Large intestine (tissue), 3 donors: ENCODE results near the gene ST3GAL2. TPM values are rescaled to one million over a fixed set of nuclear protein-coding genes. Genes with fewer than 3 reads are reported as not detected.
"Not testable (repeated sequence)": the region's sequence is repeated elsewhere in the genome, so short reads cannot be mapped to it uniquely, and the experiment has no call there.

Source experiments
- DNase-seq, 2 donors: peaks; one replicate each; pipeline versions ENCODE4 v3.0.0 to v3.0.0-alpha.2; 2013
- H3K27ac ChIP-seq: one replicate; pipeline ENCODE4 v1.5.1; 2013; ENCODE audit warnings: low read length
- H3K27me3 ChIP-seq: 2 replicates; pipeline ENCODE4 v1.6.1; 2013; ENCODE audit warnings: low read length; ENCODE audit not compliant: control insufficient read depth, insufficient read depth
- H3K36me3 ChIP-seq: 2 replicates; pipeline ENCODE4 v1.6.1; 2013; ENCODE audit warnings: low read length; ENCODE audit not compliant: control insufficient read depth, insufficient read depth
- H3K4me1 ChIP-seq: one replicate; pipeline ENCODE4 v1.6.1; 2013; ENCODE audit warnings: low read length; ENCODE audit not compliant: control insufficient read depth, insufficient read depth
- H3K4me3 ChIP-seq: one replicate; pipeline ENCODE4 v1.5.1; 2013; ENCODE audit warnings: low read length
- H3K9me3 ChIP-seq: one replicate; pipeline ENCODE4 v1.6.1; 2013; ENCODE audit warnings: mild to moderate bottlenecking, low read depth, low read length, moderate library complexity; ENCODE audit not compliant: control insufficient read depth
- WGBS: methylation state at CpG from one replicate; pipeline ENCODE4 v1.1.5; 2013; ENCODE audit warnings: low lambda C conversion rate; ENCODE audit not compliant: insufficient coverage; 5-methylcytosine and 5-hydroxymethylcytosine counted together
- polyA plus RNA-seq: library from polyadenylated mRNA; unstranded; fragments of 120-200 nt; gene quantifications from one replicate; pipeline ENCODE4 v1.2.1, GENCODE V29; 2013

ST3GAL2 gene
- polyA plus RNA-seq, 1 donor, result 19.7 TPM

DNA sequence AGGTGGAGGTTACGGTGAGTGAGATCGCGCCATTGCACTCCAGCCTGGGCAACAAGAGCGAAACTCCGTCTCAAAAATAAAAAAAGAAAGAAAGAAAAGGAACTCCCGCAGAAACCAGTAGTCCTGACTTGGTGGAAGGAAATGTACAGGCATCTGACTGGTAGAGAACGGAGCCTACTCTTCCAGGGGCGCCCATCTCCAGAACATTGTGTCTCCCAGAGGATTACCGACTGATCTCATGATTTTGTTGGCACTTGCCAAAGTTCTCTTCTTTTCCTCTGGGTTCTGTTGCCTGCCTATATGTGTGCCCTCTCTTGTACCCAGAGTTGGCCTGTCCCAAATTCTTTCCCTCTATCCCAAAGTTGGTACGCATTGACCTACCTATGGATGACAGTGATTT is 68.0 kb downstream of the ST3GAL2 start:
- H3K4me1 ChIP-seq, result no peaks in the 10 kb centered on the region
- peaks cover 70% of the 10 kb centered on the region for H3K36me3 ChIP-seq
- no peaks in the 10 kb centered on the region for H3K27me3 ChIP-seq
- WGBS, result 92% methylated on average over 5 of the region's 10 CpGs
- no peak for DNase-seq
- no peaks in the 10 kb centered on the region for H3K9me3 ChIP-seq
- no peak overlapping the region for H3K4me3 ChIP-seq
- H3K27ac ChIP-seq, result no peak overlapping the region

DNA sequence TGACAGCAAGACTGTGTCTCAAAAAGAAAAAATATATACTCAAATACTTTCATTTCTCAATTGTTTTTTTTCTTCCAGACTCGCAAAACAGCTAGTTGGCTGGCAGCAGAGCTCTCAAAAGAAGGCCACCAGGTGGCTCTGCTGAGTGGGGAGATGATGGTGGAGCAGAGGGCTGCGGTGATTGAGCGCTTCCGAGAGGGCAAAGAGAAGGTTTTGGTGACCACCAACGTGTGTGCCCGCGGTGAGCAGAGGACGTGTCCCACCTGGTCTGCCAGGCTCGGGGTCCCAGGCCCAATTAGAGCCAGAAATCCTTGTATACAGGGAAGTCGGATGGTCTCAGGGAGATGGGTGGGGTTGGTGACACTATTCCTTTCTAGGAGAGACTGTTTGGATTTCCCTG is 68.8 kb downstream of the ST3GAL2 start:
- not testable (repeated sequence) for DNase-seq, H3K4me3 ChIP-seq, H3K27ac ChIP-seq, H3K27me3 ChIP-seq, H3K9me3 ChIP-seq, H3K4me1 ChIP-seq
- H3K36me3 ChIP-seq, result peaks cover 74% of the 10 kb centered on the region
- WGBS, result no CpG with 5 or more reads among the region's 10 CpGs

DNA sequence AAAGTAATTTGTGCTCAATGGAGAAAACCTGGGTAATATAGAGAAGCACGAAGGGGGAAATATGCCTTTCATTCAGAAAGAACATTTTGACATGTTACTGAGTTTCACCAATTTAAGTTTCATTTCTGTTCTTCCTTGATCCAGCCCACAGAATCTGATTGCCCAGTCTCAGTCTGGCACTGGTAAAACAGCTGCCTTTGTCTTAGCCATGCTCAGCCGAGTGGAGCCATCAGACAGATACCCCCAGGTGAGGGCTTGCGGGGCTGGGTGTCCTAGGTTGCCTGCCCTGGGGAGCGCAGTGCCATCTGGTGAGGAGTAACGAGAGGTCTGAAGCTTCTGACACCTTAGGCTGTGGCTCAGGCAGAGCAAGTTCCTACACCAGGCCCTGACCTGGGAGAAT is 74.5 kb downstream of the ST3GAL2 start:
- Histone ChIP-seq H3K4me1 (no peaks in the 10 kb centered on the region), H3K9me3 (no peaks in the 10 kb centered on the region), H3K4me3 (no peak overlapping the region), H3K36me3 (peaks cover 75% of the 10 kb centered on the region), H3K27ac (no peak overlapping the region), H3K27me3 (no peaks in the 10 kb centered on the region)
- no peak for DNase-seq
- WGBS, result no CpG with 5 or more reads among the region's 5 CpGs

DNA sequence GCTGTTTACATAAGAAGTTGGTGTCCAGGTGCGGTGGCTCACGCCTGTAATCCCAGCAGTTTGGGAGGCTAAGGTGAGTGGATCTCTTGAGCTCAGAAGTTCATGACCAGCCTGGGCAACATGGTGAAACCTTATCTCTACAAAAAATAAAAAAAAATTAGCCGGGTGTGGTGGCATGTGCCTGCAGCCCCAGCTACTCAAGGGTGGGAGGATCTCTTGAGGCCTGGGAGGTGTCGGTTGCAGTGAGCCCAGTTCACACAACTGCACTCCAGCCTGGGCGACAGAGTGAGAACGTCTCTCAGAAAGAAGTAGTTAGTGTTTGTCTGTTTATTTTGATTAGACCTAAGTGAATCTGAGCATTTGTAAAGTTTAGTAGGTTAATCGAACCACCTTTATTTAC is 79.3 kb downstream of the ST3GAL2 start:
- no peak overlapping the region for H3K27ac ChIP-seq
- H3K4me3 ChIP-seq, result no peak overlapping the region
- H3K4me1 ChIP-seq, result no peaks in the 10 kb centered on the region
- peaks cover 87% of the 10 kb centered on the region for H3K36me3 ChIP-seq
- 100% methylated on average over 1 of the region's 7 CpGs for WGBS
- H3K27me3 ChIP-seq, result no peaks in the 10 kb centered on the region
- H3K9me3 ChIP-seq, result no peaks in the 10 kb centered on the region
- no peak for DNase-seq

DNA sequence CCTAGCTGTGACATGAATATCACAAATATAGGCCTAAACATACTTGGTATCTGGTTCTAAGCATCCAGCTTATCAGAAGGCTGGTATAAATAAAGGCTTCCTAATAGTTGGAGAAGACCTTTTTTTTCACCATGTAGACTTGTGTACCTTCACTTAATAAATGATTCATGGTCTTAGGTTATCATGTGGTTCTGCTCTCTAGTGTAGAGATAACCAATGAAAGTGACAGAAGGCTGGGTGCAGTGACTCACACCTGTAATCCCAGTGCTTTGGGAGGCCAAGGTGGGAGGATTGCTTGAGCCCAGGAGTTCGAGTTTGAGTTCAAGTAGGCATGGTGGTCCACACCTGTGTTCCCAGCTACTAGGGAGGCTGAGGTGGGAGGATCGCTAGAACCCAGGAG is 89.1 kb downstream of the ST3GAL2 start:
- H3K4me1 ChIP-seq, result peaks cover 3% of the 10 kb centered on the region
- no peaks in the 10 kb centered on the region for H3K9me3 ChIP-seq
- no peaks in the 10 kb centered on the region for H3K27me3 ChIP-seq
- DNase-seq, result no peak
- H3K4me3 ChIP-seq, result no peak overlapping the region
- H3K27ac ChIP-seq, result no peak overlapping the region
- no CpG with 5 or more reads among the region's 2 CpGs for WGBS
- H3K36me3 ChIP-seq, result peaks cover 24% of the 10 kb centered on the region

DNA sequence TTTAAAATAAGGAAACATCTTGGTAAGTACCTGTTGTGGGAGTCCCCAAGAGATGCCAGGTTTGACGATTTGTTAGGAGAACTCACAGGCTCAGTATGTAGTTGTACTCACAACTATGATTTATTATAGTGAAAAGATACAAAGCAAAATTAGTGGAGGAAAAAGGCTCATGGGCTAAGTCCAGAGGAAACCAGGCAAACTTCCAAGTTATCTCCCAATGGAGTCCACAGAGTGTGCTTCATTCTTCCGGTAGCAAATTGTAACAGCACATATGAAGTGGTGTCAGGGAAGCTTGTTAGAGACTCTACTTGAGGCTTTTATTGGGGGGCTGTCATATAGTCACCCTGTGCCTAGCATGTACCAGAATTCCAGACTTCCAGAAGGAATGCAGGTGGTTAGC is 89.9 kb downstream of the ST3GAL2 start:
- Histone ChIP-seq H3K36me3 (peaks cover 20% of the 10 kb centered on the region), H3K4me3 (no peak overlapping the region), H3K27ac (no peak overlapping the region), H3K4me1 (peaks cover 3% of the 10 kb centered on the region), H3K27me3 (no peaks in the 10 kb centered on the region), H3K9me3 (no peaks in the 10 kb centered on the region)
- no peak for DNase-seq
- no CpG with 5 or more reads among the region's 2 CpGs for WGBS

DNA sequence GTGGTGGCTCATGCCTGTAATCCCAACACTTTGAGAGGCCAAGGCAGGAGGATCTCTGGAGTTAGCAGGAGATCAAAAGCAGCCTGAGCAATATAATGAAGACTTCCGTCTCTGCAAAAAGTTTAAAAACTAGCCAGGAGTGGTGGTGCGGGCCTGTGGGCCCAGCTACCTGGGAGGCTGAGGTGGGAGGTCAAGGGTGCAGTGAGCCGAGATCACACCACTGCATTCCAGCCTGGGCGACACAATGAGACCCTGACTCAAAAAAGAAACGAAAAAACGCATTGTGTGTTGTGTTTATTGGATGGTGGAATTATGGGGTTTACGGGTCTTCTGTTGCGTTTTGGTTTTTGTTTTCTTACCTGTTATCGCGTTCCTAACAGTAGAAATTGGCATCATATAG is 93.1 kb downstream of the ST3GAL2 start:
- no CpG with 5 or more reads among the region's 10 CpGs for WGBS

DNA sequence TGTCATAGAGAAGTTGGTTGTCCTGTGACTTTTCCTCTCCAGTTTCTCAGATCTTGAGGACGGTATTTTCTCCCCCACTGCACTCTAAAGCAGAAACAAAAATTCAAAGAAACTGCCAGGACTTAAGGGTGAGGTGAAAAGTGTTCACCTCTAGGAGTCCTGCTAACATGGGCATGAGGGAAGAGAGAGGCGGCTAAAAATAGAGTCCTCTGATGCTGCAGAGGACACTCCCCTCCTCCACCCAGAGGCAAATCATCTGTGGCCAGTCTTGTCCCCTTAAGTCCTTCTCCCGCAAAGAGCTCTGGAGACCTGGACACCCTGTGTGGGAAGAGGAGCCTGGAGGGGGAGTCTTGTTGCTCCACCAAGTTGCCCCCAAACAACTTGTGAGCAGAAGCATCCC is 96.9 kb downstream of the ST3GAL2 start:
- Histone ChIP-seq H3K9me3 (no peaks in the 10 kb centered on the region), H3K27ac (no peak overlapping the region), H3K4me3 (no peak overlapping the region), H3K36me3 (no peaks in the 10 kb centered on the region), H3K4me1 (no peaks in the 10 kb centered on the region), H3K27me3 (no peaks in the 10 kb centered on the region)
- WGBS, result no CpG with 5 or more reads among the region's 3 CpGs
- no peak for DNase-seq

More for the DNA sequence above, 93.1 kb downstream of the ST3GAL2 start:
- Histone ChIP-seq H3K27ac (no peak overlapping the region), H3K4me3 (peak overlapping the region; percentile 97), H3K27me3 (no peaks in the 10 kb centered on the region), H3K4me1 (peaks cover 3% of the 10 kb centered on the region), H3K9me3 (no peaks in the 10 kb centered on the region), H3K36me3 (peaks cover 4% of the 10 kb centered on the region)
- DNase-seq, result no peak

DNA sequence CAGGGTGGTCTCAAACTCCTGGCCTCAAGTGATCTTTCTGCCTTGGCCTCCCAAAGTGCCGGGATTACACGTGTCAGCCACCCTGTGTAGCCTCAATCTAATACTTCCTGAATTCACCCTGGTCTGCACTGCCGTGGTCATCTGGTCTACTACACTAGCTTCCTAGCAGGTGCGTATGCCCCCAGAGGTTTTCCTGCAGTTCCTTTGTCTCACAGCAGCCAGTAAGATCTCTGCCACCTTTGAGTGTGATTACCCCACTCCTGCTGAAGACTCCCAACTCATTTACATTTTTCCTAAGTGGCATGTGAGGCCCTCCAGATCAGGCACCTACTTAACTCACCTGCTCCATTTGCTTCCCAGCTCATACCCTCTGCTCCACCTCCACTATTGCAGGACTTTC is 97.3 kb downstream of the ST3GAL2 start:
- Histone ChIP-seq H3K27ac (no peak overlapping the region), H3K4me1 (no peaks in the 10 kb centered on the region), H3K27me3 (no peaks in the 10 kb centered on the region), H3K36me3 (peaks cover 2% of the 10 kb centered on the region), H3K9me3 (no peaks in the 10 kb centered on the region), H3K4me3 (no peak overlapping the region)
- no peak for DNase-seq
- no CpG with 5 or more reads among the region's 4 CpGs for WGBS

DNA sequence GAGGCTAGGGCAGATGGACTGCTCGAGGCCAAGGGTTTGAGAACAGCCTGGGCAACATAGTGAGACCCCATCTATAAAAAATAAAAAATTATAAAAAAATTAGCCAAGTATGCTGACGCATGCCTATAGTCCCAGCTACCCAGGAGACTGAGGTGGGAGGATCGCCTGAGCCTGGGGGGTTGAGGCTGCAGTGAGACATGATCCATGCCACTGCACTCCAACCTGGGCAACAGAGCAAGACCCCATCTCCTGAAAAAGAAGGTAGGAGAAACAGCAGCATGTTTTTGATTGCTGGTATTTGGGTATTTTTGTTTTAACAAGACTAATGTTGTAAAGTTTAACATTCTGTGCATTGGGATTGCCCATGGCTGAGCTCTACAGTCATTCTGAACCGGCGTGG is 101.1 kb downstream of the ST3GAL2 start:
- no peak overlapping the region for H3K27ac ChIP-seq
- H3K36me3 ChIP-seq, result peaks cover 23% of the 10 kb centered on the region
- no peaks in the 10 kb centered on the region for H3K9me3 ChIP-seq
- no peaks in the 10 kb centered on the region for H3K27me3 ChIP-seq
- DNase-seq, result no peak
- WGBS, result 100% methylated on average over 1 of the region's 5 CpGs
- H3K4me1 ChIP-seq, result no peaks in the 10 kb centered on the region
- no peak overlapping the region for H3K4me3 ChIP-seq

DNA sequence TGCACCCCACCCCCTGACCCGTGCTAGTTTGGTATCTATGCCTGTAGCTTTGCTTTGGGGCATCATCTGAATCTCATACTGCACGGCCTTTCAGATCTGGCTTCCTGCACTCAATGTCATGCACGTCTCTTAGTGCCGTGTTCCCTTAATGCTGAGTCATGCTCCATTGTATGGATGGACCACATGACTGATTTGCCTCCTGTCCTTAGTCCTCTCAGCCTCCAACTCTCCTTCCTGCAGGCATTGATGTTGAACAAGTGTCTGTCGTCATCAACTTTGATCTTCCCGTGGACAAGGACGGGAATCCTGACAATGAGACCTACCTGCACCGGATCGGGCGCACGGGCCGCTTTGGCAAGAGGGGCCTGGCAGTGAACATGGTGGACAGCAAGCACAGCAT is 106.2 kb downstream of the ST3GAL2 start:
- peaks cover 43% of the 10 kb centered on the region for H3K36me3 ChIP-seq
- WGBS, result no CpG with 5 or more reads among the region's 12 CpGs
- DNase-seq, result not testable (repeated sequence)

More for the DNA sequence above, 106.2 kb downstream of the ST3GAL2 start:
- H3K27ac ChIP-seq, H3K9me3 ChIP-seq, H3K4me1 ChIP-seq, H3K4me3 ChIP-seq, H3K27me3 ChIP-seq: not testable (repeated sequence)
